ENCODE data around the gene RELA.
"Not testable (repeated sequence)": the region's sequence is repeated elsewhere in the genome, so short reads cannot be mapped to it uniquely, and the experiment has no call there.

Gene RELA

DNA sequence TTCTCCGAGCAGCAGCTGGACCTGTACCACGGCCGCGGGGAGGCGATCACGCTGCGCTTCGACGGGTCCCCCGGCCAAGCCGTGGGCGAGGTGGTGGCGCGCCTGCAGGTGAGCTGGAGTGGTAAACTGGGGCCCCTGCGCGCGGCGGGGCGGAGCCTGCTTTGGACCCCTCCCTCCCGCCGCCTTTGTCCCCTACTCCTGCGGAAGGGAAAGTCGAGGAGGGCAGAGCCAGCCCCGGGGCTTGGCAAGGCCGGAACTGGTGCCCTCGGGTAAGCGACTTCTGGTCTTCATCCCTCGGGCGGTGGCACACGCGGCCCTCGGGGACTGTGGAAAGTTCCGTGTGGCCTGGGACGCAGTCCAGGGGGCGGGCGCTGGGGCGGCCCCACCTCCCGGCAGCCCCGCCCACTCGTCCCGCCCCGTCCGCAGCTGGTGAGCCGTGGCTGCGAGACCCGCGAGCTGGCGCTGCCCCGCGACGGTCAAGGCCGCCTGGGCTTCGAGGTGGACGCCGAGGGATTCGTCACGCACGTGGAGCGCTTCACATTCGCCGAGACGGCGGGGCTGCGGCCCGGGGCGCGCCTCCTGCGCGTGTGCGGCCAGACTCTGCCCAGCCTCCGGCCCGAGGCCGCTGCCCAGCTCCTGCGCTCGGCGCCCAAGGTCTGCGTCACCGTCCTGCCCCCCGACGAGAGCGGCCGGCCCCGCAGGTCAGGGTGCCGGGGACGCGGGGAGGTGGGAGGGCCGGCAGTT is 15.6 kb downstream of the RELA start:
- DNase-seq: peak; percentile 27

GRCh38 chr11:65646288-65646957 is 16.3 kb downstream of the RELA start:
- DNase-seq: no peak

DNA sequence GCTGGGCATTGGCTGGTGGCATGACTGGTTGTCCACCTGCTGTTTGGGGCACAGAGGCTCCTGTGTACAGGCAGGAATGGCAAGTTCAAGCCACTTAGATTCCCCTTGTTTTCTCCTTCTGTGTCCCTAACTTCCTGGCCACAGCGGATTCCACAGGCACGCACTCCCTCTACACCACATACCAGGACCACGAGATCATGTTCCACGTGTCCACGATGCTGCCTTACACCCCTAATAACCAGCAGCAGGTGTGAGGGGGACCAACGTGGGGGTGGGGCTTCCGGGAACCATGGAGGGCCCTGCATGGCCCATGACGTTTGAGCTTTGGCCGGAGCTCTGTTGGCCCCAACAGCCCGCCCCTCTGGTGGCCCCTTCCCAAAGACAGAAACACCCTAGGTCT is 17.0 kb downstream of the RELA start:
- DNase-seq: no peak

DNA sequence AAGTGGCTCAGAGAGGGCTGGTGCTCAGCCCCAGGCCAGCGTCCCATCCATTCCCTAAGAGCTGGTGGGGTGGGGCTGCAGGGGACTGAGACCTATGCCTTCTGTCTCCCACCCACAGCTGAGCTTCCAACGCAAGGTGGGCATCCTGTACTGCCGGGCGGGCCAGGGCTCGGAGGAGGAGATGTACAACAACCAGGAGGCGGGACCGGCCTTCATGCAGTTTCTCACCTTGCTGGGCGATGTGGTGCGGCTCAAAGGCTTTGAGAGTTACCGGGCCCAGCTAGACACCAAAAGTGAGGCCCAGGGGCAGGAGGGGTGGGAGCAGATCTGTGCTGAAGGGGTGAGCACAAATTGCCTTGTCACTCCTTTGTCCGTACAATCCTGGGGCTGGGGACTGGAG is 17.9 kb downstream of the RELA start:
- no peak for DNase-seq

- no peak for DNase-seq
Measured at GRCh38 chr11:65643971-65644370, 18.7 kb downstream of the RELA start.

GRCh38 chr11:65642014-65642671 is 20.6 kb downstream of the RELA start:
- no peak for DNase-seq

DNA sequence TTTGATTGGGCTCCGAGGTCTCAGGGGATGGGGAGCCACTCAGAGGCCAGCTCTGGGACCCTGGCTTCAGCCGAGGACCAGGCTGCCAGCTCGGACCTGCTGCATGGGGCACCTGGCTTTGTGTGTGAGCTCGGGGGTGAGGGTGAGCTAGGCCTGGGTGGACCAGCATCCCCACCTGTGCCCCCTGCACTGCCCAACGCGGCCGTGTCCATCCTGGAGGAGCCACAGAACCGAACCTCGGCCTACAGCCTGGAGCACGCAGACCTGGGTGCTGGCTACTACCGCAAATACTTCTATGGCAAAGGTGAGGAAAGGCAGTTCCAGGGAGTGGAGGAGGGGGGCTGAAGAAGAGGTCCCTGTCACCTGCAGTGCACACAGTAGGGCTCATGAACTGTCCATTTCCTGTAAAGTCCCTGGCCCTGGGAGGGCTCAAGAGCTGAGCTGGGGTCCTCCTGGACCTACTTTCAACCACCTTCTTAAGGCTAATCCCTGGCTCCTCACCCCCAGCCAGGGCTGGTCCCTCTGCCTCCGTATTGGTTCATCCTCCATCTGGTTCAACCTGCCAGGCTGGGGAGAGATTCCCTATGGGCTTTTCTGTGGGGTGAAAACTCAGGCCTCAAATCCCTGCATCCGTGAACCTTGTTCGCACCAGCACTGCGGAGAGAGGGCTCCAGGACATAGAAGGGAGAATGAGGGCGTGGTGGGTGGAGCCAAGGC is 21.3 kb downstream of the RELA start:
- no peak for DNase-seq

- DNase-seq: no peak
Measured at GRCh38 chr11:65640483-65641296, 22.0 kb downstream of the RELA start.

GRCh38 chr11:65639623-65640482 is 22.9 kb downstream of the RELA start:
- peak; percentile 21 for DNase-seq

GRCh38 chr11:65639228-65639597 is 23.5 kb downstream of the RELA start:
- not testable (repeated sequence) for DNase-seq

- peak; percentile 56 for DNase-seq
Measured at GRCh38 chr11:65637794-65638419, 24.8 kb downstream of the RELA start, which contains the start of gene SIPA1. TSS of gene SIPA1 (plus strand) at chr11:65638101. CDS start at chr11:65640922, 2,821 bp downstream.

- no peak for DNase-seq
Measured at GRCh38 chr11:65637032-65637557, 25.6 kb downstream of the RELA start.

DNA sequence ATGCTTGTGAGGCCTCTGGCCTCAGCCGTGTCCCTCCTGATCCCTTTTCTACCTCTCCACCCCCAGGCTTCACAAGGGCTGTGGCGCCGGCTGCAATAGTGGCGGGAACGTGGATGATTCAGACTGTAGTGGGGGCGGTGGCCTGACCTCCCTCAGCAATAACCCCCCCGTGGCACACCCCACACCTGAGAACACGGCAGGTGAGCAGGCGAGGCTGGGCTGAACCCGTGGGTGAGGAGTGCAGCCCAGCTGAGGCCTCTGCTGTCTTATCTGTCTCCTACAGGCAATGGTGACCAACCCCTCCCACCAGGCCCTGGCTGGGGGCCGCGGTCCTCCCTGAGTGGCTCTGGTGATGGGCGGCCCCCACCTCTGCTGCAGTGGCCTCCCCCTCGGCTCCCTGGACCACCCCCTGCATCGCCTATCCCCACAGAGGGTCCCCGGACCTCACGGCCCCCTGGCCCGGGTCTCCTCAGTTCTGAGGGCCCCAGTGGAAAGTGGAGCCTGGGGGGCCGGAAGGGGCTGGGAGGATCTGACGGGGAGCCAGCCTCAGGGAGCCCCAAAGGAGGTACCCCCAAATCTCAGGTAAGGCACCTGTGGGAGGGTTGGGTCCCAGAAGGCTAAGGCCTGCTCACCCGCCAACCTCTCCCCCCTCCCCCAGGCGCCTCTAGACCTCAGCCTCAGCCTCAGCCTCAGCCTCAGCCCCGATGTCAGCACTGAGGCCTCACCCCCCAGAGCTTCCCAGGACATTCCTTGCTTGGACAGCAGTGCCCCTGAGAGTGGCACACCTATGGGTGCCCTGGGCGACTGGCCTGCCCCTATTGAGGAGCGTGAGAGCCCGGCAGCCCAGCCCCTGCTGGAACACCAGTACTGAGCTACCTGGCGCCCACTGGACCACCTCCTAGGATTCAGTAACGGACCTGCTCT is 26.3 kb downstream of the RELA start:
- DNase-seq: no peak

DNA sequence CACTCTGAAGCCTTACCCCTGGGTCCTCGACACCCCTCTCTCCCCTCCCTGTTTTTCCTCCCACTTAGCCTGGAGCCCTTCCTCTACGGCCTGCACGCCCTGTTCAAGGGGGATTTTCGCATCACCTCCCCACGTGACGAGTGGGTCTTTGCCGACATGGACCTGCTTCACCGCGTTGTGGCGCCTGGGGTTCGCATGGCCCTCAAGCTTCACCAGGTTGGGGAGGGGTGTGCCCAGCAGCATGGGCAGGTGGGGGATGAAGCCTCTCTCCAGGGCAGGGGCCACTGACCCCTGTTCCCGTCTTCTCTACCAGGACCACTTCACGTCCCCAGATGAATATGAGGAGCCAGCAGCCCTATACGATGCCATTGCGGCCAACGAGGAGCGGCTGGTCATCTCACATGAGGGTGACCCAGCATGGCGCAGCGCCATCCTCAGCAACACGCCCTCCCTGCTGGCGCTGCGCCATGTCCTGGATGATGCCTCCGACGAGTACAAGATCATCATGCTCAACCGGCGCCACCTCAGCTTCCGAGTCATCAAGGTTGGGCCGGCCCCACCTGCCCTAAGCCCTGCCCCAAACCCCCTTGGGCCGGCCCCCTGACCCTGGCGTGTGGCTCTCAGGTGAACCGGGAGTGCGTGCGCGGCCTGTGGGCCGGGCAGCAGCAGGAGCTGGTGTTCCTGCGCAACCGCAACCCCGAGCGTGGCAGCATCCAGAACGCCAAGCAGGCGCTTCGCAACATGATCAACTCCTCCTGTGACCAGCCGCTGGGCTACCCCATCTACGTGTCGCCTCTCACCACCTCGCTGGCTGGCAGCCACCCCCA is 27.6 kb downstream of the RELA start:
- no peak for DNase-seq

GRCh38 chr11:65634440-65634839 is 28.3 kb downstream of the RELA start:
- no peak for DNase-seq

- no peak for DNase-seq
Measured at GRCh38 chr11:65634109-65634436, 28.6 kb downstream of the RELA start.

DNA sequence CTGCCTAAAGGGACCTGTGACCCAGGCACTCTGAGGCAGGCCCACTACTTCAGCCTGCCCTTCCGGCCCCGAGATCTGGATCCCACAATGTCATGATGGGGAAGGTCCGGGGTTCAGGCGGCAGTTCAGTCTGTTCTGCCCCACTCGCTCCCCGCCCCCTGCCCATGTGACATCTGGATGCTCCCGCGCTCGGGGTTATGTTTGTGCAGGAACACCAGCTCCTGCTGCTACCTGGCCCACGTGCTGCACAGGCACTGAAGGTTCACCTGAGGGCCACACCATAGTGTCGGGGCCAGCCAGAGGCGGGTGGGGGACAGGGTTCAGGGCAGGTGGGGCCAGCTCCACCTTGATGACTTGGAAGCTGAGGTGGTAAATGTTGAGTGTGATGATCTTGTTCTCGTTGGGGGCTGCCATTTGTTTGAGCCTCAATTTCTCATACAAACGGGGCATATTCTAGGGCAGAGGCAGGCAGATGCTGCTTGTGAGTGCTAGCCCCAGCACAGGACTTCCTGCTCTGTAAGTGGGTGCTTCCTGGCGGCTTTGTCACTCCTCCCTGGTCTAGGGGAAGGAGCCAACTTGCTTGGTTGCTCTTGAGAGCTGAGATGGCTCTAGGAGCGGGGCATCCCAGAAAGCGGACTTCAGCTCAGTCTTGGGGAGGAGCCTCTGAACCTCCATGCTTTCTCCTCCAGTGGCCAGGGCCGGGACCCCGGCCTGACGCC is 29.2 kb downstream of the RELA start:
- no peak for DNase-seq

DNA sequence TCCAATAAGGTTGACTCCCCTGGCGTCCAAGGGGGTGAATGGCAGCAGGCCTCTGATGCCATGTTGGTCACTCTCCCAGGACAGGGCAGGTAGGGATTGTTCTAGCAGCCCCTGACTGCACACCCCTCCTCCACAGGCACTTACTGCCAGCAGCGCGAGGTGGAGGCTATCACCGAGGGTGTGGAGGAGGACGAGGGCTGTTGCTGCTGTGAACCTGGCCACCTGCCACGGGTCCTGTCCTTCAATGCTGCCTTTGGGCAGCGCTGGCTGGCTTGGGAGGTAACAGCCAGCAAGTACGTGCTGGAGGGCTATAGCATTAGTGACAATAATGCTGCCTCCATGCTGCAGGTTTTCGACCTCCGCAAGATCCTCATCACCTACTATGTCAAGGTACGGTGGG is 32.5 kb downstream of the RELA start:
- no peak for DNase-seq
